Kidney glomerular epithelial cell (primary cell): ENCODE data around the gene ATXN7L1.
"Not testable (repeated sequence)": the region's sequence is repeated elsewhere in the genome, so short reads cannot be mapped to it uniquely, and the experiment has no call there.

Experiments
- DNase-seq: peaks from one replicate; lab custom pipeline; 2025; lab: John Stamatoyannopoulos, UW

Gene ATXN7L1

GRCh38 chr7:105743351-105744090 is 132.9 kb downstream of the ATXN7L1 start:
- DNase-seq, result no peak

GRCh38 chr7:105742787-105743186 is 133.6 kb downstream of the ATXN7L1 start:
- no peak for DNase-seq

GRCh38 chr7:105741982-105742381 is 134.4 kb downstream of the ATXN7L1 start:
- DNase-seq, result no peak

GRCh38 chr7:105738133-105738532 is 138.3 kb downstream of the ATXN7L1 start:
- DNase-seq, result no peak

GRCh38 chr7:105734233-105734632 is 142.2 kb downstream of the ATXN7L1 start:
- DNase-seq, result no peak

- no peak for DNase-seq
Observed at GRCh38 chr7:105731042-105731441, 145.4 kb downstream of the ATXN7L1 start.

- DNase-seq, result no peak
Observed at GRCh38 chr7:105728028-105728427, 148.4 kb downstream of the ATXN7L1 start.

GRCh38 chr7:105724688-105725087 is 151.7 kb downstream of the ATXN7L1 start:
- no peak for DNase-seq

GRCh38 chr7:105723572-105723971 is 152.8 kb downstream of the ATXN7L1 start:
- DNase-seq, result no peak

- DNase-seq, result no peak
Observed at GRCh38 chr7:105721571-105722104, 154.8 kb downstream of the ATXN7L1 start.

- DNase-seq, result no peak
Observed at GRCh38 chr7:105719919-105720318, 156.5 kb downstream of the ATXN7L1 start.

GRCh38 chr7:105719395-105719794 is 157.0 kb downstream of the ATXN7L1 start:
- no peak for DNase-seq

- DNase-seq, result no peak
Observed at GRCh38 chr7:105718511-105718925, 157.9 kb downstream of the ATXN7L1 start.

- DNase-seq, result no peak
Observed at GRCh38 chr7:105715528-105715927, 160.9 kb downstream of the ATXN7L1 start.

GRCh38 chr7:105713488-105714465 is 162.6 kb downstream of the ATXN7L1 start:
- DNase-seq, result no peak

GRCh38 chr7:105712877-105713276 is 163.5 kb downstream of the ATXN7L1 start:
- no peak for DNase-seq

GRCh38 chr7:105711726-105712402 is 164.5 kb downstream of the ATXN7L1 start:
- DNase-seq, result no peak

GRCh38 chr7:105710720-105711119 is 165.7 kb downstream of the ATXN7L1 start:
- DNase-seq, result not testable (repeated sequence)

- DNase-seq, result no peak
Observed at GRCh38 chr7:105708763-105709080, 167.7 kb downstream of the ATXN7L1 start.

GRCh38 chr7:105707967-105708762 is 168.2 kb downstream of the ATXN7L1 start:
- DNase-seq, result no peak

GRCh38 chr7:105707381-105707780 is 169.0 kb downstream of the ATXN7L1 start:
- DNase-seq, result no peak
